HG03354 (cell line): ENCODE data around the gene PDZK1IP1.

Source experiments
- ATAC-seq: cut with Tn5 transposase; IDR thresholded peaks from one replicate; pipeline ENCODE4 v1.9.1; 2021; ENCODE audit warnings: mild to moderate bottlenecking; ENCODE audit not compliant: unreplicated experiment, poor library complexity, severe bottlenecking

Gene PDZK1IP1, protein sequence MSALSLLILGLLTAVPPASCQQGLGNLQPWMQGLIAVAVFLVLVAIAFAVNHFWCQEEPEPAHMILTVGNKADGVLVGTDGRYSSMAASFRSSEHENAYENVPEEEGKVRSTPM

DNA sequence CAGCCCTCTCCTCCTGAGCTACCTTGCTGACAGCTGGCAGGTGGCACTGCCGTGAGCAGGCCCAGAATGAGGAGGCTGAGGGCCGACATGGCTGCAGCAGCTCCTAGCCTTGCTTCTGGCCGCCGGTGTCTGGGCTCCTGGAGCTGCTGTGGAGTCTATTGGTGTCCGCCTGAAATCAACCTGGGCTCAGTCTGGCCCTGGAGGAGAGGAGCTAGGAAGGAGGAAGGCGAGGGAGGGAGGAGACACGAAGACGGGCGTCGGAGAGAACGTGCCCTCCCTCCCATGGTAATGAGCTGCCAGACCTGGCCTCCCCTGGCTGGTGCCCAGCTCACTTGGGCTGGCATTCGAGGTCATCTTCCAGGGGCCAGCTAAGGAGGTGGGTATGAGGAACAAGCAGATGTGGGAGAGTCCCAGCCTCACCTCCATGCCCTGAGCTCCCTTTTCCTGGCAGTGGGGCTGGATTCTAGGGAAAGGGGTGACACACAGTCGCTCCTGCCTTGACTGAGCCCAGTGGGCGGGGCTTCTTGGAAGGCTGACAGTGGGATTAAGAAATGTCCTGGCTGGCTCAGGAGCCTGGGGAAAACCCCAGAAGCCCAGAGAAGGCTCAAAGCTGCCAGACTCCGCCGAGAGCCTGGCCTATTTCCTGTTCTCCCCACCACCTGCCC is at the start of gene PDZK1IP1:
Gene PDZK1IP1, minus strand, starts transcription at position 193 of the 665 bp plus-strand sequence. Its CDS starts 104 bp downstream, at position 89.
- no peak for ATAC-seq

DNA sequence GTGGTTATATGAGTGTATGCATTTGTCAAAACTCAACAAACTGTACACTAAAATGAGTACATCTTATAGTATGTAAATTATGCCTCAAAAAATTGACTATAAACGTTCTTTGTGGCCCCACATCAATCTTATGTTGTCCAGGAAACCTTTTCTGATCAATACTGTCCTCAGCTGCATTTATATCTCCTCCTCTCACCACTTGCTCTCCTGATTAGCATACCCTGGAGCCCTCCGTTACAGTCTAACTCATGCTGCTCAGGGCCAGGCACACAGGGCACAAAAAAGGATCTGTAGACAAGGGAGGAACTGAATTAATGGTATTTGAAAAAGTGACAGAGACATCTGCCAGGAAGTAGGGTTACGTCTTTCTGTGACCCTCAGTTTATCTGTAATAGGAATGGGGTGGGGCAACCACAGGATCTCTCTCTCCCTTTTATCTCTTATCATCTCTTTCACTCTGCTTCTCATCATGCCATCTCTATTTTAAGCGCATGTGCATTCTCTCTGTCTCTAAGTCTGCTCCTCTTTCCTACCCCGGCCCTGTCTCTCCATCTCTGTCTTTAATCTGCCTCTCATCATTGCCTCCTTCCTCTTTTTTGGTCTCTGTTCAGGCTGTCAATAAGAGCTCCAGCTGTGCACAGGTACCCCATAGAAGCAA is 49.2 kb upstream of the PDZK1IP1 start:
- ATAC-seq: no peak

DNA sequence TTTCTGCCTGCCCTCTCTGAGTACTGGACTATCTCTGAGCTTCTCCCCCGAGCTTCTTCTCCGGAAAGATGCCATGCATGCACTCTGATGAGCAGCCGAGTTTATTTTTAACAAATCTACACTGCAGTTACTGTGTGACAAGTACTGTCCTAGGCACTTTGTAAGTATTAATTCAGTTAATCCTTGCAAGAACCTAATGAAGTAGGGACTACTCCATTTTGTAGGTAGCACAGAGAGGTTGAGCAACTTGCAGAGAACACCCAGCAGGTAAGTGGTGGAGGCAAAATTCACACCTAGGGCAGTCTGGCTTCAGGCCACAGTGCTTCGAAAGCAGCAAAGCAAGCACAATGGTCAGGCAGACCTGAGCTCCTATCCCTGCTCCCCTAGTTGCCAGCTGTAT is 46.0 kb upstream of the PDZK1IP1 start:
- ATAC-seq: no peak

DNA sequence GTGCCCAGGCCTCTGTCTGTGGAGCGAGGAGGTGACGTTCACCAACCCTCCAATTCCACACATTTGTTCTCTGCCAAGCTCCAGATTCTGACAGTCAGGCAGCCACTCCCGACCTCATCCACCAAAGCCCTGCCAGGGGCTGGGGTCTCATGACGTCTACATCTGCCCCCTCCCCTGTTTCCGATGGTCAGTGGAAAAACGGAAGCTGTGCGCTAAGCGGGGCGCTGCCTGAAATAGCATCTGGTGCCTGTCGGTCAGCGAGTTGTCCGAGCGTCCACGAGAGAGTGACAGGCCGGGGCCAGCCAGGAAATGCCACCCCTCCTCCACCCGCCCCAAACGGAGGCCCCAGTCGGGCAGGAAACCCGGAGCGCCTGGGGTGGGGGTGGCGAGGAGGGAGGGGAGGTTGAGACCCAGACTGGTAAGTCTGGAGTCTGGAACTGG is 45.4 kb upstream of the PDZK1IP1 start:
- ATAC-seq: no peak

DNA sequence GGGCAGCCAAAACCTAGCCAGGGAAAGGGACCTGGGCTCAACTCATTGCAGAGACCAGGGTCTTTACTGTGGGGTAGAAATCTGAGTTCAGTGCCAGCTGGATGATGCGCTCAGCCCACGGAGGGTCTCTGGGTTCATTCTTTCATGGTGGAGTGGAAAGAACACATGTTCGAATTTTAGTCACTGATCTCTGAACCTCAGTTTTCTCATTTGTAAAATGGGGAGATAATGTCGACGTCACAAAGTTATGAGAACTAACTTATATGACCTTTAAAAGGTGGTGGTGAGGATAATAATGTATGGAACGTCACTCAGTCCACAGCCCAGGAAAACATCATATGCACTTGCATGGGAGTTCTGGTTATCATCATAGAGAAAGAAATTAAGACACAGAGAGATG is 43.4 kb upstream of the PDZK1IP1 start:
- no peak for ATAC-seq

DNA sequence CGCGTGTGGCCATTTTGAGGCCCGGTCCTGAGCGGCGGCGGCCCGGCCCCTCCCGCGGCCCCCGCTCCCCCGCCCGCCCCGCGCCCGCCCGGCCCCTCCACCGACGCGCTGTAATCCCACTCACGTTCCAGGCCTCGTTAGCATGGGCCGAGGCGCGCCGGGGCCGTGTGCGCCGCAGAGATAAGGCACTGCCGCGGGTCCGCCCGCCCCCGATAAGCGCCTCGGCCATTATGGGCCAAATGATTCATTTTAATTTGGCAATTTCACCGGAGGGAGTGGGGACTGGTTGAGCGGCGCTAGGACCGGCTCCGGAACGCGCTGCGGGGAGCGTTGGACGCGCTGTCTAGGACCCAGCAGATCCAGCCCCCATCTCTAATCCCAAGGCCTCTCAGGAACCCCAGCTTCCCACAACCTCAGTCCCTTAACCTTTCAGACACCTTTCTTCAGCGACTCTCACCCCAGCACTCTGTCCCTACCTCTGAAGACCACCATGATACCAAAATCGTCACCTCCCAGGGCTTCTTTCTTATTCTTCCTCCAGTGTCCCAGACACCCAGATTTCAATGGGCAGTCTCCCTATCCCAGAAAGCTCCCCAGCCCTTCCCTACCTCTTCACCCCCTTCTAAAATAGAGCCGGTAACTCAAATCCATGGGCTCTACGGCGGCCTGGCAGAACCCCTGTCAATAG is 42.5 kb upstream of the PDZK1IP1 start, which contains the start of gene TAL1:
Gene TAL1, minus strand, starts transcription at position 39 of the 688 bp plus-strand sequence. CDS start 6,337 bp downstream, outside the sequence.
- ATAC-seq: no peak

DNA sequence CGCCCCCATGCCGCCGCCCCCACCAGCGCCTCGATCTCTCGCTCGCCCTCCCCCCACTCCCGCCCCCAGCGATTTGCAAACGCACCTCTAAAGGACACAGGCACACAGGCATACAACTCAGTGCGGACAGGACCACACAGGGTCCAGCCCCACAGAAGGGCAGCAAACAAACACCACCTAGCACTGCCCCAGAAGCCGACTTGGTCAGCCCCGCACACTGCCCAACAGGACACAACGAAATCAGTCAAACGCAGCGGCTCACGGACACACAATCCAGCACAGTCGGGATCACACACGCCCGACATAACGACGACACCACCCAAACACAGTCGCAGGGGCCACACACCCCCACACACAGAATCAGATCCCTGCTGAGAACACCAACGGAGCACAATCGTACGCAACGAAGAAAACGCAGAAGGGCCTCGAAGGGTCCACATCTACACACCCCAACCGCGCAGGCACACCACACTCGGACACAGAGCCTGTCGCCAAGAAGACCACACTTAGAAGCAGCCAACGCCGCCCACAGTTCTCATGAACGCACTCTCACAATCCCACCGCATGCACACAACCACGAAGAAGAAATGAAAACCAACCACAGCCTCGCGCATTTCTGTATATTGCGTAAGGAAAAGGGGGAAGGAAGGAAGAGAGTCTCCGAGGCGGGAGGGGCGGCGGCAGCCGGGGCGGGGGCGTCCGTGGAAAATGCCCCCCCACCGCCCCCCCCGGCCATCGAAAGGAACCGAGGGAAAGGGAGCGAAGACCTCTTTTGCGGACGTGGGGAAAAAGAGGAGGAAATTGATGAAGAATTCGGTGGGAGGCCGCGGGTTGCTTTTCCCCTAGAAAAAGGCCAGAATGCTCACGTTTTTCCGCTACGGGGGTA is 41.7 kb upstream of the PDZK1IP1 start:
- no peak for ATAC-seq

DNA sequence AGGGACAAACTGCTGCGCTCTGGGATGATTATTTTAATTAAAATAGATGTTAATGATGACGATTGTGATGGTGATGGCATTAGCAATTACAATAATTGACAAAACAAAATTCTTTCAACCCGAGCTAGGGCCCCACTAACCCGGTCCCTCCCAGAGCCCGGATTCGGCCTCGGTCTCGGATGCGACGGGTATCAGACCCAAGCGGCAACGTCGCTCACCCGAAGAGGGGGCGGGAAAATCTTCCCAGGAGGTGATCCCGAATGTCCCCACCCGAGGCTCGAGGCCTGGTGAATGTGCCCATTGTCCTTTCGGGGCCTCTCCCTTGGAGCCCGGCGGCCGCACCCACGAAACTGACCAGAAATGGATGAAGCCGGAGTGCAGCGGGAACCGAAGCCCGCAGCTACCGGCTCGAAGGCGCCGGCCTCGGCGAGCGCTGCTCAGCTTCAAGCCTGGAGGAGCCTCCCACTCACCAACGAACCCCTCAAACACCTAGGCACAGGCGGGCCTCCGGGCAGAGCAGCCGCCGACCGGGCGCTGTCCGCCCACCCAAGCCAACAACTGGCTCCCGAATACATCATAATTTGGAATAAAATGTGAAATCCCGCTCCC is 41.0 kb upstream of the PDZK1IP1 start:
- ATAC-seq: no peak

DNA sequence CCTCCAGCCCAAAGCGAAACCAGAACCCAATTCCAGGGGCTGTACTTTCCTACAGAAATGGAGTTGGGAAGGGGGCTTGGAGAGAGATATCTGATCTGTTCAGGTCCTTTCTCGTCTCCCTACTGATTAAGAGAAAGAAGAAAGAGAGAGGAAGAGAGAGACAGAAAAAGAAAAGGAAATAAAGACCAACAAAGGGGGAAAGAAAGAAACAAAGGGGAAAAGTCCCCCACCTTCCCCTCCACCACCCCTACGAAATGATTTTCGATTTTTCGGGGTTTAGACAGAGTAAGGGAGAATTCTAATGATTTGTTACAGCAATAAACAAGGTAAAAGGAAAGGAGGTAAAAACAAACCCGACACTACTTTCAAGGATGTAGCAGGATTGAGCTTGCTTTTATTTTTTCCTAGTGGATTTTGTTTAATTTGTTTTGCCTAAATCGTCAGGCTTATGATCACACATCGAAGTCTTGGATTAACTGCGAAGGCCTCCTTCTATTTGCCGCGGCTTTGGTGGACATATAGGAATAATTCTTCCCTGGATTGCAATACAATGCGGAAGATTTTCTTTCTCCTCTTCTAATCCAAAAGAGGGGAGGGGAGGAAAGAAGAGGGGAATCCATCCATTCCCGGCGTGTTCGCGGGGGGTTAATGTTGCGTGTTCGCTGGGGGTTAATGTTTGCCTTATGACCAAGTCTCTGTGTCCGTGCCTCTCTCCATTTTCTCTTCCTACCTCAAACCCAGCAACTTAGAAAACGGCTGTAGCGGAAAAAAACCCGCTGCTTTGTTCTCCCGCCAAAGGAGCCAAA is 40.3 kb upstream of the PDZK1IP1 start:
- ATAC-seq: no peak

DNA sequence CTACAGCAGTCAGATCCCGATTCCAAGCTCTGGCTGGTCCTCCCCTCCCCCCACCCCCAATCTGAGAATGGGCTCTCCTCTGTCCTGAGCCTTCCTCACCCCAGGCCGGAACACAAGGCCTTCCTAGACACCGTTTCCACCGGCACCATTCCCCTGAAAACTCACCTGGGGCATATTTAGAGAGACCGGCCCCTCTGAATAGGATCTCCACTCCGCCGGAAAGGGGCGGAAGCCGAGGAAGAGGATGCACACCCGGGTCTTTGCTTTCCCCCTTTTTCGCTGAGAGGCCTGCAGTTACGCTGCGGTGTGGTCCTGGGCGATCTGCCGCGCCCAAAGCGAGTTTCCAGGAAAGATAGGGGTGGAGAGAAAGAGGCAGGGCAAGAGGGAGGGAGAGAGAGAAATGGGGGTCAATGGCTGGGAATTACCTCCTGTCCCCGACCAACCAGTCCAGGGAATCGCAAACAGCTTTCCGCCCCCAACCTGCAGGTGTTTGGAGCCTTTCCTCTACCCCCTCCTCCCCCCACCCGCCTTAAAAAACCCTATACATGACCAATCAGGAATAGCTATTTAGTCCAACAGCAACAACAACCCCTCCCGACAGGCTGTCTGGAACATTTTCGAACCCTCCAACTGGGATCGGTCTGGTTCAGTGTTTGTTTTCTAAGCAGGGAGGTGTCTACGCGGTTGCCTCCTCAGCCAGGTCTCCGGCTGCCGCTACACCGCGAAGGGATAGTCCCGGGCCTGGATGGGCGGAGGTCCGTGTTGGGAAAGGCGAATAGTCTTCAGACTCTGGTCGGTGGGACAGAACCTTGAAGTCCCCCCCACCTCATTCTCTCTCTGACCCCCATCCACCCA is 39.4 kb upstream of the PDZK1IP1 start:
- ATAC-seq: no peak

DNA sequence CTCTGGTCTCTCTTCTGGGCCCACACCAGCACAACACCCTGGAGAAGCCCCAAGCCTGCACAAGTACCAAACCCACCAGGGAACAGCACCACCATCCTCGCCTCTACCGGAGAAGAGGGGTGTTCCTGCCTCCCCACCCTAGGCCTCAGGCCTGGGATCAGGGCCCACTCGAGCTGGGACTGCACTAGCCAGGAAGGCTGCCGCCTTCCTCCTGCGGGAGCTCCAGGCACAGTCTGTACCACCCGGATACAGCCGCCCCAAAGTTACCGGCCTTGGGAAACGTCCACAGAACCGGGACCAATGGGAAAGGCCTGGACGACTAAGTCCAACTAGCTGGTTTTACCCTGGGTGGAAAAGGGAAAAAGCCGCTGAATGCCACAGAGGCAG is 38.8 kb upstream of the PDZK1IP1 start:
- no peak for ATAC-seq

DNA sequence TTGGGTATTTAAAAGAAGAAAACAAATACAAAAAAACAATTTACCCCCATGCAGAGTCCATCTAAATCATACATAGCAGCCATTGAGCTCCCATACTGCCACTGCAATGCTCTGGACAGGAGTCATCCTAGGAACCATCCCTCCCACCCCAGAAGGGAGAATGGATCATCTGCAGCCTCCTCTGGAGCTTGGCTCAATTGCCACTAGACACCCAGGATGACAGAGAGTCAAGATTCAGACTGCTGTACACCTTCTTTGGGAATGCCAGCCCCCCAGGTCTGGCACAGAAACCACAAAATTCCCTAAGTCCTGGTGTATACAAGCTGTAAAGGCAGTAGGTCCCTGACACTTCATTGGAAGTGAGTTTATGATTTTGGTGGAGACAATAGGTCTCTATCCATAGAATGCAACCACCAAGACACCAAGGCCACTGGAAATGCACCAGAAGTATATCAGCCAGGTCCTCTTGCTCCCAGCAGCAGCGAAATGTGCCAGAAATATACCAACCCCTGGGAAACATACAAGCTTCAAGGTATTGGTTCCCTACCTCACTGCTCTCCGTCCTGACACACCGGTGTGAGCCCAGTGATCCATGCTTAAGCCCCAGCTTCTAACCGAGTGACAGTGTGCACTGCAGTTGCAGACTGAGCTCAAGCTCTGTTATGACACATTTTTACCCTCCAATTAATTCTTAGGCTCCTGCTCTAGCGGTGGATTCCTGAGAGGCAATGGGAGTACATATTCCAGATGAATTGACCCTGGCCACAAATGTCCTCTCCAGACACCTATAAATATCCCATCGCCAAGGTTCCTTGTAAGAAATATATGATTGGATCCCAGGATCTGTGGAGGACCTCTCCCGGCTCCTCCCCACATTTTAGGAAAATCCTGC is 37.8 kb upstream of the PDZK1IP1 start:
- ATAC-seq: no peak

DNA sequence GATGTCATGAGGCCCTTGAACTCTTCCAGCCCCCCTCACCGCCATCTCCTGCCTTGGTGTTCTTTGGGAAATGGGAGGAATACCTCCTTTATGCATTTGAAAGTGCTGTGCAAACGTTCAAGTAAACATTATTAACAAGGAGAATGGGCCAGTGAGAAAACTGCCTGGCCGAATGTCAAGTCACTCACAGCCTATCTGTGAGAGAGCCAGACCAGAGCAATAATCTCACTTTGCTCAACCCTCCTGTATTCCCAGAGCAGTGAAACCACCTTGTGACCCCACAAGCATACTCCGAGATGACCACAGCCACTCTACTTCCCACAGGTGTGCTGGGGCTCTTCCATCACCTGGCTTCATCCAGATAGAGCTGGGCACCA is 37.0 kb upstream of the PDZK1IP1 start:
- no peak for ATAC-seq

DNA sequence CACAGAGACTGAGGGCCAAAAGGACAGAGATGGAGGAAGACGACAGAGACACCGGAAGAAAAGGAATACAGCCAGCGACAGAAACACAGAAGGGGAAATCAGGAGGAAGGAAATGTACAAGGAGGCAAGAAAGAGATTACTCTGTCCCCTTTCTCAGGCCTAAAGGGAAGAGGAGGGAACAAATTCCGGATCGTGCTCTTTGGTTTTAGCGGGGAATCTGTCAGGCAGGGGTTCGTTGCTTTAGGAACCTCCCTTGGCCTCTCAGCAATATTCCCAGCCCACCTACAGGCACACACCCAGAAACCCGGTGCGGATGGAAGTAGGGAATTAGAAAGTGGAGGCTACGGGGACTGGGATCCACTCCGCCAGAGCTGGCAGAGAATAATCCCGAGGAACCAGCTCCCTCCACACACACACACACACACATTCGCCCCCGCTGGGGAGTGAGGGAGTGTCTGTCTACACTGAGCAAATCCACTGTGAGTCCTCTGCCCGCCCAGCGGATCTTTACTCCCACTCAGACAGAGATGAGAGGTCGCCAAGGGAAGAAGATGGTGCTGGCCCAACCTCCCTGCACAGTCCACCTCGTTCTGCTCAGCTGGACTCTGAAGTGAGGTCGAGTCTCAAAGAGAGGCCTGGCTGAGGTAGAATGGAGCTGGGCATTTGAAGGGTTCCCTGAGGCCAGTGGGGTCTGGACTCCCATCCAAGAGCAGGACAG is 36.4 kb upstream of the PDZK1IP1 start:
- ATAC-seq: no peak

DNA sequence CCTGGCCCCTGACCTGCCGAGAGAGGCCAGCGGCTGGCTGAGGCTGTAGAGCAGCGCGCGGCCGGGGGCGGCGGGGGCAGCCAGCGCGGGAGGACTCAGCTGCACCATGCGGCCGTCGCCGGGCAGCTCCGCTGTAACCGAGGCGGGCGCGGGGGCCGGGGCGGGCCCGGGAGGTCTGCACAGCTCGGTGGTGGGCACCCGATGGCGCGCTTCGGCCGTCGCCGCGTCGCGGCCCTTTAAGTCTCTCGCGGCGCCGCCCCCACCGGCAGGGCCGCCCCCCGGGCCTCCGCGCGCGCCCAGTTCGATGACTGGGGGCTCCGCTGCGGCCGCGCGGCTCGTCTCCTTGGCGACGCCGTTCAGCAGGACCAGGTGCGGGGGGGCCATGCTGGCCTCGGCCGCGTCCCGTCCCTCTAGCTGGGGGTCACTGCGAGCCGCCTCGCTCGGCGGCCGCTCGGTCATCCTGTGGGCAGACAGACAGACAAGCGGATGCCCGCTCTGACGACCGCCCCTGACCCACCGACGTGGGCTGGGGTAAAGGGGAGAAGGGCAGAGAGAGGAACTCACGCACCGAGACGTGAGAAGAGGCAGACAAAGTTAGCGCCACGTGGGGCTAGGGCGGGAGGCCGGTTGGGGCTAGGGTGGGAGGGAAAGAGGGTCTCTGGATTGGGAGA is 35.7 kb upstream of the PDZK1IP1 start:
- no peak for ATAC-seq
